Right cardiac atrium (tissue), 5 donors: ENCODE measurements around the gene SFTPA1. TPM values are rescaled to one million over a fixed set of nuclear protein-coding genes. Genes with fewer than 3 reads are reported as not detected.
"Not testable (repeated sequence)": the region's sequence is repeated elsewhere in the genome, so short reads cannot be mapped to it uniquely, and the experiment has no call there.

Source experiments
- ATAC-seq, 2 donors: fragments of 200-7000 bp; cut with Tn5 transposase; one replicate each; pipeline versions ENCODE4 v1.8.0 to v1.9.1; 2020; ENCODE audit warnings: moderate library complexity in 2 of 2, mild to moderate bottlenecking in 1 of 2
- DNase-seq, 3 donors: peaks; one replicate each; pipeline ENCODE4 v3.0.0-alpha.2; 2020
- H3K27ac ChIP-seq: one replicate; pipeline ENCODE4 v1.5.1; 2013; ENCODE audit warnings: mild to moderate bottlenecking, low read length, control low read depth, moderate library complexity
- H3K27me3 ChIP-seq: one replicate; pipeline ENCODE4 v1.6.1; 2013; ENCODE audit not compliant: control insufficient read depth, insufficient read depth
- H3K4me1 ChIP-seq: one replicate; pipeline ENCODE4 v1.6.1; 2013; ENCODE audit warnings: low read length; ENCODE audit not compliant: control insufficient read depth, insufficient read depth
- H3K4me3 ChIP-seq: one replicate; pipeline ENCODE4 v1.5.1; 2013; ENCODE audit warnings: low read length, control low read depth
- H3K9me3 ChIP-seq: one replicate; pipeline ENCODE4 v1.6.1; 2013; ENCODE audit warnings: low read length; ENCODE audit not compliant: control insufficient read depth
- WGBS: extraction: QIAGEN DNeasy Blood & Tissue Kit; methylation state at CpG from one replicate; pipeline ENCODE4 v1.1.7; 2013; 5-methylcytosine and 5-hydroxymethylcytosine counted together
- intact Hi-C, 4 donors: fragments of 100-400 bp; cut with DNase I; formaldehyde crosslinking; loops; one replicate each; pipeline versions ENCODE4 v1.11.0 to v1.14.0; 2022 to 2023
- long read RNA-seq, 4 donors: library from polyadenylated mRNA; unstranded; transcript quantifications; one replicate each; pipeline ENCODE4 v2.0.0, GENCODE V29; 2020 to 2021
- polyA plus RNA-seq: library from polyadenylated mRNA; stranded (reverse); fragments of 200-250 nt; gene quantifications from one replicate; pipeline ENCODE4 v1.2.3, GENCODE V29; 2013
- total RNA-seq, 4 donors: library from RNA; stranded (reverse); fragmentation: NEBNext Ultra II Directional; extraction: Animal tissue kit (Norgen Biotek cat#: 25700); gene quantifications; one replicate each; pipeline ENCODE4 v1.2.1, GENCODE V29; 2021
- donor health status: healthy with polysubstance abuse.
- donor health status: DM: no; HTN: yes; CAD: no.
- donor health status: DM: no; HTN: no; CAD: no.
- donor health status: DM: no; HTN: yes; CAD: no; lungs with severe emphysema.
- donor health status: DM: yes; HTN: yes; CAD: no.

The SFTPA1 gene
- total RNA-seq (1 to 10 TPM in 1 of 4 donors, under 1 TPM in 1, not detected in 2; 0.11 to 3.7 TPM), polyA plus RNA-seq (not detected)
- long read RNA-seq, donor 1: 0 reads
- long read RNA-seq, donor 2: 0 reads
- long read RNA-seq, donor 3: 0 reads
- long read RNA-seq, donor 4: 0 reads

DNA sequence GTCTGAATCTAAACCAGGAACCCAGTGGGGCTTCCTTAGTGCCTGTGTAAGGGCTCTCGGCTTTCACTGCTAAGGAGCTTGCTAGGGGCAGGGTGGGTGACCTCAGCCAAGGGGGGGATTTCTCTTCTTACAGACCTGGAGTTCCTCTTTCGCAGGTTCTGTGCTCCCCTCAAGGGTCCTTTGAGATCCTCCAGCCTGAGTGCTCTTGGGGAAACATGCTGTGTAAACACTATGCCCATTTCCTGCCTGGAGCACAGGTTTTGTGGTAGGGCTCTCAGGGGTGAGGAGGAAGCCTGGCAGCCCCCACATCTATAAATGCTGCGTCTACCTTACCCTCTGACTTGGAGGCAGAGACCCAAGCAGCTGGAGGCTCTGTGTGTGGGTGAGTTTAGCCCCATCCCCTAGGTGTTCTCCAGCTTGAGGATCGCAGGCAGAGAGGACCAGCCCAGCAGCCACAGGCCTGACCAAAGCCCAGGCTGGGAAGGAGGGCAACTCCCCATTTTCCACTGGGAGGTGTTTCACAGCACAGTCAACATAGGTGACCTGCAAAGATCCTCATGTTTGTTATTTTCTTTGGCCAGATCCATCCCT lies at the start of gene SFTPA1:
SFTPA1 (plus strand) TSS at position 339 of the 591 bp plus-strand sequence. CDS start 887 bp downstream, outside the sequence.
- no peak for ATAC-seq
- intact Hi-C loops: no loop called here
- DNase-seq: no peak
- Histone ChIP-seq H3K4me1 (no peaks in the 10 kb centered on the region), H3K4me3 (no peak within 1 kb of the TSS), H3K9me3 (no peaks in the 10 kb centered on the region), H3K27me3 (no peaks in the 10 kb centered on the region), H3K27ac (no peak within 1 kb of the TSS)
- WGBS: 78% methylated on average over 4 of the region's 4 CpGs

DNA sequence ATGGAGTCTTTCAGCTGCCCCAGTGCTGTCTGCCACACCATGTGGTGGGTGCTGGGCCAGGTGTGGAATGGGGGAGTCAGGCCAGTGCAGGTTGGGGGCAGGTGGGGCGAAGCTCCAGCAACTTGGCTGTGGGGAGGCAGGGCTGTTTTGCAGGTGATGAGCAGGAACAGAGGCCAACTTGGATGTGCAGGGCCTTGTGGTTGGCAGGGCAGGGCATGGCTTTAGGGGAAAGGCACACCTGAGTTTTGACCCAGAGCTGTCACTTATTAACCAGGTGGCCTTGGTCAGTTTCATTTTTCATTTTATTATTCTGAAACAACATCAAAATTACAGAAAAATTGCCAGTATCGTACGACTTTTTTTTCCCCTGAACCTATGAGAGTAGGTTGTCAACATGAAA lies 49.5 kb upstream of the SFTPA1 start:
- H3K4me1 ChIP-seq: no peaks in the 10 kb centered on the region
- H3K27ac ChIP-seq: no peak overlapping the region
- no peaks in the 10 kb centered on the region for H3K9me3 ChIP-seq
- no peak overlapping the region for H3K4me3 ChIP-seq
- no peaks in the 10 kb centered on the region for H3K27me3 ChIP-seq
- WGBS: 87% methylated on average over 3 of the region's 3 CpGs
- ATAC-seq (no peak), DNase-seq (no peak)
- intact Hi-C loops: loop anchor here in 2 of 4 donors (10.0 kb wide), 1 partner anchor 364 kb away; no protein-coding TSS in a partner anchor

DNA sequence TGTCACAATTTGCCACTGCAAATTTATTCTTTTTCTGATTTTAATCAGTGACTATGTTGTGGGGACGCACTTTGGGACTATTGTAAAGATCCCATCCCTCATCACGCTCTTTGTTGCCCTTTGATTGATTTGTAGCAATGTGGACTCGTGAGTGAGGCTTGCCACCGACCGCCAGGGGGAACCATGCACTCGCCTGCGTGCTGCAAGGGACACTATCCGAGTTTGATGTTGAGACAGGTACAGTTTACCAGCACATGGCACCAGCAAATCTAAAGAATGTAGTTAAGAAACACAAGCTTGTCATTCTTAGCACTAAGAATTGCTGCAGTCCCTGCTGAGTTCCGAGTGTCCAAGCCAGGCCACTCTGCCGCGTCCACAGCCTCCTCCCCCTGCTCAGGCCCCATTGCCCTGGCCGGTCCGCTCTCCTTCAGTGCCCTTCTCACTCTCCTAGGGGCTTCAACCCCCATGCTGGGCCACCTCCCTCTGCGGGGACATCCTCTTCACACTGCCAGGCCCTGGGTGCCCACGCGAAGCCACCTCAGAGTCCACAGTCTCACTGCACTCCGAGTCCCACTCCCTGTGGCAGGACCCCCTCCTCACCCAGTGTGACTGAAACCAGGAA lies 48.5 kb upstream of the SFTPA1 start:
- 11% methylated on average over 17 of the region's 17 CpGs for WGBS
- Histone ChIP-seq H3K27ac (no peak overlapping the region), H3K4me3 (no peak overlapping the region), H3K9me3 (no peaks in the 10 kb centered on the region), H3K4me1 (no peaks in the 10 kb centered on the region), H3K27me3 (no peaks in the 10 kb centered on the region)
- peak; percentile 82 for ATAC-seq
- DNase-seq: peak; percentile 66 to 83 (median 82)
- intact Hi-C loops: loop anchor here in 2 of 4 donors (10.0 kb wide), 1 partner anchor 363 kb away; no protein-coding TSS in a partner anchor

DNA sequence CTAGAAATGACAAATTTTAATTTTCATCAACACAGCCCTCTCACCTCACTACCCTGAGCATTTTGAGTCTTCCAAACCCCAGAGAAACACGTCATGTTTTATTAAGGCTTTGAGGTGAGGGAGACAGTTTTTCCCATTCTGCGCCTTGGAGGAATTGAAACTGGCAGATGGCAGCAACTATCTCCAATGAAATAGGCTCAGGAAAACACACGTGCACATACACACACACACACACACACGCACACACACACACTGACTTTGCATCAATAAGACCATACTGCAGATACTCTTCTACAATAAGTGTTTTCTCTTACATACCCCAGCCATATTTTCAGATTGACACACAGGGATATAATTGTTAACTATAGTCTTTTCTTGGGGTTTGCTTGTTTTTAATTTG lies 47.3 kb upstream of the SFTPA1 start:
- intact Hi-C loops: loop anchor here in 2 of 4 donors (10.0 kb wide), 1 partner anchor 361 kb away; no protein-coding TSS in a partner anchor
- WGBS: 80% methylated on average over 4 of the region's 4 CpGs
- H3K4me3 ChIP-seq: no peak overlapping the region

DNA sequence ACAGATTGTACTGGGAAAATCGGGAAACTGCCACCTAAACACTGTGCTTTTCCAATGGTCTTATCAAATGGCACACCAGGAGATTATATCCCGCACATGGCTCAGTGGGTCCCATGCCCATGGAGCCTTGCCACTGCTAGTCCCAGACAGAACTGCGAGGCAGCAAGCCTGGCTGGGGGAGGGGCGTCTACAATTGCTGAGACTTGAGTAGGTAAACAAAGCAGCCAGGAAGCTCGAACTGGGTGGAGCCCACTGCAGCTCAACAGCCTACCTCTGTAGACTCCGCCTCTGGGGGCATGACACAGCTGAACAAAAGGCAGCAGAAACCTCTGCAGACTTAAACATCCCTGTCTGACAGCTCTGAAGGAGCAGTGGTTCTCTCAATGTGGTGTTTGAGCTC lies 40.1 kb upstream of the SFTPA1 start:
- H3K9me3 ChIP-seq, H3K27me3 ChIP-seq, H3K27ac ChIP-seq, ATAC-seq, DNase-seq, H3K4me3 ChIP-seq, H3K4me1 ChIP-seq, intact Hi-C loops: not testable (repeated sequence)
- WGBS: 90% methylated on average over 6 of the region's 6 CpGs

More for the DNA sequence above, 47.3 kb upstream of the SFTPA1 start:
- Histone ChIP-seq H3K4me1 (no peaks in the 10 kb centered on the region), H3K27me3 (no peaks in the 10 kb centered on the region), H3K27ac (no peak overlapping the region), H3K9me3 (no peaks in the 10 kb centered on the region)
- DNase-seq (no peak), ATAC-seq (no peak)

DNA sequence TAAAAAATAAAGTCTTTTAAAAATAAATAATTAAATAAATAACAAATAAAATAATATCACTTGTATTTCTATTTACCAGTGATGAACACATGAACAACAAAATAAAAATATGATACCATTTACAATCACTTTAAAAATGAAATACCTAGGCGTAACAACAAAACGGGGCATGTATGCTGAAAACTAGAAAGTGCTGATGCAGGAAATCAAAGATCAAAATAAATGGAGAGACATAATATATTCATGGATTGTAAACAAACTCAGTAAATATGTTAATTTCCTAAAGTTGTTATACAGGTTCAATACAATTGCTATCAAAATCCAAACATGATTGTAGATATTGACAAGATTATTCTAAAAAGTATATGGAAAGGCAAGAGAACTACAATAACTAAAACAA lies 31.4 kb upstream of the SFTPA1 start:
- Histone ChIP-seq H3K27me3 (no peaks in the 10 kb centered on the region), H3K27ac (no peak overlapping the region), H3K4me3 (no peak overlapping the region), H3K4me1 (no peaks in the 10 kb centered on the region), H3K9me3 (no peaks in the 10 kb centered on the region)
- 94% methylated on average over 2 of the region's 2 CpGs for WGBS
- no peak for ATAC-seq
- intact Hi-C loops: no loop called here
- no peak for DNase-seq

DNA sequence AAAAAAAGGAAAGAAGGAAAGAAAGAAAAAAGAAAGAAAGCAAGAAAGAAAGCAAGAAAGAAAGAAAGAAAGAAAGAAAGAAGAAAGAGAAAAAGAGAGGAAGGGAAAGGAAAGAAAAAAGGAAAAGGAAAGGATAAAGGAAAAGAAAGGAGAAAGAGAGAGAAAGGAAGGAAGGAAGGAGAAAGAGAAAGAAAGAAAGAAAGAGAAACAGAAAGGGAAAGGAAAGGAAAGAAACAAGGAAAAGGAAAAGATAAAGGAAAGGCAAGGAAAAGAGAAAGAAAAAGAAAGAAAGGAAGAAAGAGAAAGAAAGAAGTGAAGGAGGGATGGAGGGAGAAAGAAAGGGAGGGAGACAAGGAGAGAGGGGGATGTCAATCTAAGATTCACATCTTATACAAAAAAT lies 29.7 kb upstream of the SFTPA1 start:
- Histone ChIP-seq H3K27ac (no peak overlapping the region), H3K4me1 (no peaks in the 10 kb centered on the region), H3K27me3 (no peaks in the 10 kb centered on the region), H3K9me3 (no peaks in the 10 kb centered on the region), H3K4me3 (no peak overlapping the region)
- DNase-seq (no peak), ATAC-seq (no peak)
- intact Hi-C loops: no loop called here

DNA sequence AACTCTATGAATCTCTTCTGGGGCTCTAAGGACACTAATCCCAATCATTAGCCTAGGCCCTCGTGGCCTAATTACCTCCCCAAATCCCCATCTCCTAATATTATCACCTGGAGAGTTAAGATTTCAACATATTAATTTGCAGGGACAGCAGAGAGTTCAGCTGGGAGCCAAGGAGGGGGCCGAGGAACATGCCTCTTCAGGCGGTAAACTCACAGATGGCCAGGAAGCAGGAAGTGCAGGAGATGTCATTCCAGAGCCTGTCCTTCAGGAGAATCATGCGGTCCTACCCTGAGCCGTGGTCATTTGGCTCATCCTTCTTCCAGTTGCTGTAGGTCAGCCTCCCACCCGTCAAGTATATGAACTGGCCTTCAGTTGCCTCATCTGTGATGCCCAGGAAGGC lies 28.6 kb upstream of the SFTPA1 start:
- intact Hi-C loops: no loop called here
- 84% methylated on average over 6 of the region's 6 CpGs for WGBS
- H3K4me1 ChIP-seq: no peaks in the 10 kb centered on the region

DNA sequence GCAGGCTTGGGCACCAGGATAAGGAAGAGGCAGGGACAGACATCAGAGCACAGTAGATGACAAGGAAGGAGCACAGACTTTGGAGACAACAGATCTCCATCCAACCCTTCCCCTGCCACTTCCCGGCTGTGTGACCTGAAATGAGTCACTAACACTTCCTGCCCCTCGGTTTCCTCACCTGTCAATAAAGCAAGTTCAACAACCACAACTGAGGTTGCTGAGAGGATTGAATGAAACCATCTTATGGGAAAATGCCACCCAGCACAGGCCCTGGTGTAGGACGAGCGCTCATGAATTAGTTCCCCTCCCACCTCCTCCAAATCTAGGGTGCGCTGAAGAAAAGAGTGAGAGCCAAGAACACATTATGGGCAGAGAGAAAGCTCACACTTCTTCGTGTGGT lies 27.8 kb upstream of the SFTPA1 start:
- H3K4me1 ChIP-seq, H3K4me3 ChIP-seq, H3K27me3 ChIP-seq, intact Hi-C loops, H3K9me3 ChIP-seq, ATAC-seq, DNase-seq, H3K27ac ChIP-seq: not testable (repeated sequence)
- 53% methylated on average over 3 of the region's 6 CpGs for WGBS

More for the DNA sequence above, 28.6 kb upstream of the SFTPA1 start:
- Histone ChIP-seq H3K27me3 (no peaks in the 10 kb centered on the region), H3K9me3 (no peaks in the 10 kb centered on the region), H3K27ac (no peak overlapping the region), H3K4me3 (no peak overlapping the region)
- ATAC-seq (no peak), DNase-seq (no peak)

DNA sequence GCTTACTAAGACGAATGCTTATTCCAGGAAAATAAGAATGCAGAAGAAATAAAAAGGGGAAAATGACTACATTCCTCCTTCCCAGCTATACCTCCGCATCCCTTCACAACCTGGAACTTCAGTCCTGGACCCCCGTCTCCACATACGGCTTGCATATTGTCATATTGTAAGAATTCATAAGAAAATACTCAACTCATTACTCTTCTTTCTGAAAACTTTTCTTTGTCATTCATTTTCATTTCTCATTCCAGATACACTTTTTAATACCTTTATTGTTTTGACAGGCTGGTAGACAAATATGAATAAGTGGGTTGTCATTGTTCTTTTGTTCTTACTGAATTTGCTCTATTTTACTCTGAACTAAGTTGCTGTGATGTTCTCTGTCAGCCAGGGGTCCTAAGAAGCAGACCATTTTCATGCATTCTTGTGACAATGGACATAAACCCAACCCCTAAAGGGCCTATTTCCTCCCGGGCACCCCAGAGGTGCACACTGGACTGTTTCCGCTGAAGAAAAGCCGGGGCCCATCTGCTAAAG lies 27.2 kb upstream of the SFTPA1 start:
- ATAC-seq: no peak
- intact Hi-C loops: no loop called here
- no peak for DNase-seq
- H3K27me3 ChIP-seq: no peaks in the 10 kb centered on the region
- H3K9me3 ChIP-seq: no peaks in the 10 kb centered on the region
- no peaks in the 10 kb centered on the region for H3K4me1 ChIP-seq
- H3K4me3 ChIP-seq: no peak overlapping the region
- WGBS: 90% methylated on average over 7 of the region's 7 CpGs
- no peak overlapping the region for H3K27ac ChIP-seq

DNA sequence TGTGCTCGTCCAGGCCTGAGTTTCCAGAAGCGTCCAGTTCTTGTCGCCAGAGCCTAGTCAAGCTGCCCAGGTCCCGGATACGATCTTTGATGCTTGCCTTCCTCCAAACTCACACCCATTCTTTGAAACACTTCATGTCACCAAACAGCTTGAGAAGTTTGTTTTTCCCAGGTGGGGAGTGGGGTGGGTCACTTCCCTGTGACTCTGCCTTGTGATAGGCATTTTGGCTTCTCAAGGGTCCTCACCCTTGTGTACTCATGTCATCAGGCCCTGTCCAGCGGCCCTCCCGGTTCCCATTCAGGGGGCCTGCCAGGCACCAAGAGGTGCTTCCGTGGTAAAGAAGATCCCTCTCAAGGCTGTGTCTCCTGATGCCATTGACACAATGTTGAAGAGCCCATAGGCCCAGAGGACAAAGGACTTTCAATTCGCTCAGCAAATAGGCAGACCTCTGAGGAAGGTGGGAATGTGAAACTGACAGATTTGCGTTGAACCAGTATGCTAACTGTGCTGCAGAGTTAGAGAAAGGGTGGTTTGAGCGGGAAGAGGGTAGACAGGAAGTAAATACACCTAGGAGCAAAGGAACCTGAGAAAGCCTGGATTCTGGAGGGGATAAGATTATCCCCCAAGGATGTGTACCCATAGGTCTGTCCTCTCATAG lies 24.7 kb upstream of the SFTPA1 start:
- no peak for ATAC-seq
- WGBS: 90% methylated on average over 11 of the region's 11 CpGs
- intact Hi-C loops: no loop called here
- DNase-seq: no peak
- no peaks in the 10 kb centered on the region for H3K4me1 ChIP-seq
- H3K9me3 ChIP-seq: no peaks in the 10 kb centered on the region
- H3K4me3 ChIP-seq: no peak overlapping the region
- no peak overlapping the region for H3K27ac ChIP-seq
- H3K27me3 ChIP-seq: no peaks in the 10 kb centered on the region
